HEK293T (cell line): ENCODE measurements around the gene CCNT2.
"Not testable (repeated sequence)": the region's sequence is repeated elsewhere in the genome, so short reads cannot be mapped to it uniquely, and the experiment has no call there.

Experiments used
- CTCF ChIA-PET: fragments of 350-600 bp; formaldehyde crosslinking; extraction: SDS; loops from one replicate; lab custom pipeline; 2021; ENCODE audit warnings: antibody characterized with exemption, inconsistent platforms; lab: Yijun Ruan, JAX
- POLR2A ChIA-PET: fragments of 350-600 bp; formaldehyde crosslinking; extraction: SDS; loops from one replicate; lab custom pipeline; 2020; ENCODE audit warnings: antibody characterized with exemption, inconsistent platforms; lab: Yijun Ruan, JAX
- DNase-seq: peaks from one replicate; pipeline ENCODE4 v3.0.0; 2012; ENCODE audit warnings: mixed read lengths; ENCODE audit errors: extremely low spot score
- ARNT ChIP-seq: fragments of 450-650 bp; IDR thresholded peaks from 2 replicates; pipeline ENCODE4 v1.6.1; 2017; ENCODE audit warnings: mild to moderate bottlenecking
- BHLHE40 ChIP-seq: fragments of 450-650 bp; IDR thresholded peaks from 2 replicates; pipeline ENCODE4 v1.6.1; 2016; ENCODE audit warnings: mild to moderate bottlenecking, moderate library complexity, borderline replicate concordance
- CTBP1 ChIP-seq: fragments of 450-650 bp; IDR thresholded peaks from 2 replicates; pipeline ENCODE4 v1.6.1; 2016; ENCODE audit warnings: borderline replicate concordance
- ELF4 ChIP-seq: fragments of 450-650 bp; IDR thresholded peaks from 2 replicates; pipeline ENCODE4 v1.6.1; 2017; ENCODE audit warnings: antibody characterized with exemption
- FOXA1 ChIP-seq: fragments of 450-650 bp; IDR thresholded peaks from 2 replicates; pipeline ENCODE4 v1.6.1; 2016; ENCODE audit warnings: mild to moderate bottlenecking
- FOXK2 ChIP-seq: fragments of 450-650 bp; IDR thresholded peaks from 2 replicates; pipeline ENCODE4 v1.6.1; 2016; ENCODE audit warnings: mild to moderate bottlenecking
- FOXM1 ChIP-seq: fragments of 450-650 bp; IDR thresholded peaks from 2 replicates; pipeline ENCODE4 v1.6.1; 2017; ENCODE audit warnings: mild to moderate bottlenecking, borderline replicate concordance
- HDGF ChIP-seq: fragments of 450-650 bp; IDR thresholded peaks from 2 replicates; pipeline ENCODE4 v1.6.1; 2017; ENCODE audit warnings: antibody characterized with exemption, borderline replicate concordance
- L3MBTL2 ChIP-seq: fragments of 450-650 bp; conservative IDR thresholded peaks from 2 replicates; pipeline ENCODE4 v1.6.1; 2016; ENCODE audit warnings: mild to moderate bottlenecking
- LEF1 ChIP-seq: fragments of 450-650 bp; IDR thresholded peaks from 2 replicates; pipeline ENCODE4 v1.6.1; 2017; ENCODE audit warnings: mild to moderate bottlenecking, borderline replicate concordance
- NFRKB ChIP-seq: fragments of 450-650 bp; IDR thresholded peaks from 2 replicates; pipeline ENCODE4 v1.6.1; 2016; ENCODE audit warnings: mild to moderate bottlenecking, moderate library complexity
- SP1 ChIP-seq: fragments of 450-650 bp; IDR thresholded peaks from 2 replicates; pipeline ENCODE4 v1.6.1; 2017
- SUZ12 ChIP-seq: fragments of 450-650 bp; IDR thresholded peaks from 2 replicates; pipeline ENCODE4 v1.6.1; 2016; ENCODE audit warnings: mild to moderate bottlenecking
- TARDBP ChIP-seq: fragments of 450-650 bp; IDR thresholded peaks from 2 replicates; pipeline ENCODE4 v1.6.1; 2016
- ZNF384 ChIP-seq: fragments of 450-650 bp; IDR thresholded peaks from 2 replicates; pipeline ENCODE4 v1.6.1; 2016
- TF ChIP-seq, protein P1 (sequence below): fragments of 450-650 bp; IDR thresholded peaks from 2 replicates; pipeline ENCODE4 v1.6.1; 2016

The CCNT2 gene

DNA sequence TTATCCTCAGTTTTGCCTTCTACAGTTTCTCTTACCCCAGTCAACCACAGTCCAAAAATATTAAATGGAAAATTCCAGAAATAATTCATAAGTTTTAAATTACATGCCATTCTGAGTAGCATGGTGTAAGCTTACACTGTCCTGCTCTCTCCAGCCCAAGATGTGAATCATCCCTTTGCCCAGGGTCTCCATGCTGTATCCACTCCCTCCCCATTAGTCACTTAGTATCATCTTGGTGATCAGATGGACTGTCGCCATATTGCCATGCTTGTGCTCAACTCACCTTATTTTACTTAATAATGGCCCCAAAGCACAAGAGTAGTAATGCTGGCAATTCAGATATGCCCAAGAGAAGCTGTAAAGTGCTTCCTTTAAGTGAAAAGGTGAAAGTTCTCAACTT is 18.5 kb upstream of the CCNT2 start:
- CTCF ChIA-PET, result no interaction called here

DNA sequence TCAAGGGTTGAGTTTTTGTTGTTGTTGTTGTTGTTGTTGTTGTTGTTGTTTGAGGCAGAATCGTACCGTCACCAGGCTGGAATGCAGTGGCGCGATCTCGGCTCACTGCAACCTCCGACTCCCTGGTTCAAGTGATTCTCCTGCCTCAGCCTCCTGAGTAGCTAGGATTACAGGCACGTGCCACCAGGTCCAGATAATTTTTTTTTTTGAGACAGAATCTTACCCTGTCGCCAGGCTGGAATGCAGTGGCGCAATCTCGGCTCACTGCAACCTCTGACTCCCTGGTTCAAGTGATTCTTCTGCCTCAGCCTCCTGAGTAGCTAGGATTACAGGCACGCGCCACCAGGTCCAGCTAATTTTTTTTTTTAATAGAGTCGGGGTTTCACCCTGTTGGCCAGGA is 14.9 kb upstream of the CCNT2 start:
- CTCF ChIA-PET, result interaction anchor here (0.8 kb wide), 1 partner anchor 452 kb away, joined by 3 read pairs; no protein-coding TSS in a partner anchor
- DNase-seq, POLR2A ChIA-PET: not testable (repeated sequence)

More for the DNA sequence above, 18.5 kb upstream of the CCNT2 start:
- TF ChIP-seq BHLHE40 (no peak), L3MBTL2 (no peak), FOXK2 (no peak), ZNF384 (no peak), TARDBP (no peak), FOXM1 (no peak), LEF1 (no peak), FOXA1 (no peak), NFRKB (no peak), SUZ12 (no peak), CTBP1 (no peak), ARNT (no peak), ELF4 (no peak)
- TF ChIP-seq, protein P1, sequence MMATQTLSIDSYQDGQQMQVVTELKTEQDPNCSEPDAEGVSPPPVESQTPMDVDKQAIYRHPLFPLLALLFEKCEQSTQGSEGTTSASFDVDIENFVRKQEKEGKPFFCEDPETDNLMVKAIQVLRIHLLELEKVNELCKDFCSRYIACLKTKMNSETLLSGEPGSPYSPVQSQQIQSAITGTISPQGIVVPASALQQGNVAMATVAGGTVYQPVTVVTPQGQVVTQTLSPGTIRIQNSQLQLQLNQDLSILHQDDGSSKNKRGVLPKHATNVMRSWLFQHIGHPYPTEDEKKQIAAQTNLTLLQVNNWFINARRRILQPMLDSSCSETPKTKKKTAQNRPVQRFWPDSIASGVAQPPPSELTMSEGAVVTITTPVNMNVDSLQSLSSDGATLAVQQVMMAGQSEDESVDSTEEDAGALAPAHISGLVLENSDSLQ, result no peak
- no peak for DNase-seq
- POLR2A ChIA-PET, result no interaction called here

DNA sequence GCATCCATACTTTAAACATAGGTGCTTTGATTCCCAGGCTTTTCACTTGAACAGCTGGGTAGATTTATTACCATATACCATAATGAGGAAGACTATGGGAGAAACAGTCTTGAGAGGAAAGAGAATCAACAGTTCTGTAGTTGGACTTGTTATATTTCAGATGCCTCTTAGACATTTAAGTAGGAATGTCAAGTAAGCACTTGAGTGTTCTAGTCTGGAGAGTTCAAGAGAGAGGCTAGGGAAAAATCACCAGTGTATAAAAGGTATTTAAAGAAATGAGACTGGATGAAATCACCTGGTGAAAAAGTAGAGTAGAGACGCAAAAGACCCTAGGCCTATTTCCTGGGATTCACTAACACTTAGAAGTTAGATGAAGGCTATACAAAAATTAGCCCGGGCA is 13.5 kb upstream of the CCNT2 start:
- CTCF ChIA-PET, result no interaction called here
- no peak for DNase-seq
- POLR2A ChIA-PET, result no interaction called here
- TF ChIP-seq ZNF384 (no peak), FOXA1 (no peak), ELF4 (no peak), L3MBTL2 (no peak), BHLHE40 (no peak)
- TF ChIP-seq, protein P1, result no peak

DNA sequence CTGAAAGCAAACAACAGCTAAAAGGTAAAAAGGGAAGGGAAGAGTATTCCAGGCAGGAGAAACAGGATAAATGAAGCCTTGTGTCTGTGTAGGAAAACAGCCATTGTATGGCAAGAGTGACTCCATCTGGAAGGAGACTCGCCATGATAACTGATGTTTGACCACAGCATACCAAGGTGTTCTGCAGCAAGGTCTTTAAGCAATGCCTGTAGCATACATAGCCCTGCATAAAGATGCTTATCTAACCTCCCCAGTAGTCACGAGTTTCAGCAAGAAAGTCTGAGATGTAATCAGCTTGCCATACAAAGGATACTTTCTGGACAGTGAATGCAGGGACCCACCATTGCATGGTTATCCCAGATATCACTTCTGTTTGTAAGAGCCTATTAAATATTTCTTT is 11.9 kb upstream of the CCNT2 start:
- ChIA-PET CTCF (interaction anchor here (0.6 kb wide), 1 partner anchor 8 kb away, joined by 10 read pairs; no protein-coding TSS in a partner anchor), POLR2A (no interaction called here)
- no peak for DNase-seq
- TF ChIP-seq SP1, result no peak
- TF ChIP-seq HDGF, result no peak
- TF ChIP-seq TARDBP, result no peak
- TF ChIP-seq, protein P1, result no peak
- no peak for TF ChIP-seq FOXA1
- no peak for TF ChIP-seq CTBP1
- no peak for TF ChIP-seq SUZ12
- no peak for TF ChIP-seq NFRKB
- TF ChIP-seq ELF4, result no peak
- TF ChIP-seq FOXK2, result no peak
- no peak for TF ChIP-seq L3MBTL2
- TF ChIP-seq FOXM1, result no peak
- no peak for TF ChIP-seq BHLHE40
- no peak for TF ChIP-seq ARNT
- TF ChIP-seq LEF1, result no peak
- no peak for TF ChIP-seq ZNF384

DNA sequence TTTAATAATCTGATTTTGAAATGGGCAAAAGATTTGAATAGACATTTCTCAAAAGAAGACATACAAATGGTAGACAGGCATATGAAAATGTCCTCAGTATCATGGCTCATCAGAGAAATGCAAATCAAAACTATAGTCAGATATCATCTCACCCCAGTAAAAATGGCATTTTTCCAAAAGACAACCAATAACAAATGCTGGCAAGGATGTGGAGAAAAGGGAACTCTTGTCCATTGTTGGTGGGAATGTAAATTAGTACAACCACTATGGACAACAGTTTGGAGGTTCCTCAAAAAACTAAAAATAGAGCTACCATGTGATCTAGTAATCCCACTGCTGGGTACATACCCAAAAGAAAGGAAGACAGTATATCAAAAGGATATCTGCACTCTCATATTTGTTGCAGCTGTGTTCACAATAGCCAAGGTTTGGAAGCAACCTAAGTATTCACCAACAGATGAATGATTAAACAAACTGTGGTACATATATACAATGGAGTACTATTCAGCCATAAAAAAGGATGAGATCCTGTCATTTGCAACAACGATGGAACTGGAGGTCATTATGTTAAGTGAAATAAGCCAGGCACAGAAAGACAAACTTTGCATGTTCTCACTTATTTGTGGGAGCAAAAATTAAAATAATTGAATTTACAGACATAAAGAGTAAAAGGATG is 11.0 kb upstream of the CCNT2 start:
- POLR2A ChIA-PET, DNase-seq, CTCF ChIA-PET: not testable (repeated sequence)

DNA sequence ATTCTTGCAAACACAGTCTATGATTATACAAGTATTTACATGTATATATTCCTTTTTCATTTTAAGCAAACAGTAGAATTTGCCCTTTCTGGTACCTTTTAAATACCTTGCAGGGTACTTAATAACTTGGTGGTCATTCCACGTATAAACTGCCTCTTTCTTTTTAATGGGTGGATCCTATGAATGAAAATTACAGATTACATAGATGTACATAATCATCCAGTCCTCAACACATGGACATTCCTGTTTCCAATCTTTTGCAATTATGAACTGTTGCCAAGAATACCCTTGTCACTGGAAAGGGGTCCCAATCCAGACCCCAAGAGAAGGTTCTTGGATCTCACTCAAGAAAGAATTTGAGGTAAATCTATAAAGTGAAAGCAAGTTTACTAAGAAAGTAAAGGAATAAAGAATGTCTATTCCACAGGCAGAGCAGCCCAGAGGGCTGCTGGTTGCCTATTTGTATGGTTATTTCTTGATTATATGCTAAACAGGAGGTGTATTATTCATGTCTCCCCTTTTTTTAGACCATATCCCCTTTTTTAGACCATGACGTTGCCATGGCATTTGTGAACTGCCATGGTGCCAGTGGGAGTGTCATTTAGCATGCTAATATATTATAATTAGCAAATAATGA is 7.7 kb upstream of the CCNT2 start:
- TF ChIP-seq BHLHE40 (no peak), LEF1 (no peak), ARNT (no peak), SUZ12 (no peak), ELF4 (no peak), L3MBTL2 (no peak), FOXA1 (no peak), SP1 (no peak), FOXM1 (no peak), HDGF (no peak), CTBP1 (no peak), NFRKB (no peak), ZNF384 (no peak)
- TF ChIP-seq, protein P1, result no peak
- ChIA-PET POLR2A (no interaction called here), CTCF (no interaction called here)
- DNase-seq, result no peak
